ENCODE data around the gene ELOVL7. TPM values are rescaled to one million over a fixed set of nuclear protein-coding genes. Genes with fewer than 3 reads are reported as not detected.

Gene ELOVL7
- total and polyA plus RNA-seq, 2 of the 4 experiments (the other 2 are of a cell fraction): 0.18 TPM; not detected in 1

DNA sequence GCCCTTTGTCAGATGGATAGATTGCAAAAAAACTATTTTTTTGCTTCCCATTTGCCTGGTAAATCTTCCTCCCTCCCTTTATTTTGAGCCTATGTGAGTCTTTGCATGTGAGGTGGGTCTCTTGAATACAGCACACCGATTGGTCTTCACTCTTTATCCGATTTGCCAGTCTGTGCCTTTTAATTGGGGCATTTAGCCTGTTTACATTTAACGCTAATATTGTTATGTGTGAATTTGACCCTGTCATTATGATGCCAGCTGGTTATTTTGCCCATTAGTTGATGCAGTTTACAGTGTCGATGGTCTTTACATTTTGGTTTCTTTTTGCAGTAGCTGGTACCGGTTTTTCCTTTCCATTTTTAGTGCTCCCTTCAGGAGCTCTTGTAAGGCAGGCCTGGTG, 131.1 kb downstream of the ELOVL7 start:
- Histone ChIP-seq H3K23ac (ENCODE audit: low read depth, low read length) (no peak overlapping the region), H3K4ac (ENCODE audit: low read depth, low read length) (no peak overlapping the region), H3K36me3 (ENCODE audit: control insufficient read depth, insufficient read depth, low read length) (no peaks in the 10 kb centered on the region), H3K9me3 (ENCODE audit: control insufficient read depth, insufficient read depth, low read length) (no peaks in the 10 kb centered on the region), H4K5ac (ENCODE audit: low read depth, low read length) (no peak overlapping the region), H2AK5ac (ENCODE audit: low read depth, low read length) (no peak overlapping the region), H2BK20ac (ENCODE audit: low read depth, low read length) (no peak overlapping the region), H2BK15ac (ENCODE audit: low read depth, low read length) (no peak overlapping the region), H3K27ac (ENCODE audit: insufficient read depth, low read length) (no peak overlapping the region), H3K18ac (ENCODE audit: low read depth, low read length) (no peak overlapping the region), H3K14ac (replicated peaks; ENCODE audit: low read depth, low read length) (no peak overlapping the region), H3K27me3 (ENCODE audit: control insufficient read depth, insufficient read depth, low read length) (no peaks in the 10 kb centered on the region; the same call in 1 of the 2 replicates), H3K4me2 (ENCODE audit: low read depth, low read length) (no peak overlapping the region), H4K91ac (ENCODE audit: insufficient read depth, low read depth, low read length) (no peak overlapping the region), H4K8ac (ENCODE audit: low read depth in 2 of 2, low read length in 2 of 2) (no peak overlapping the region), H3K79me1 (ENCODE audit: low read depth in 1 of 2, low read length in 2 of 2) (no peaks in the 10 kb centered on the region), H3K56ac (ENCODE audit: extremely low read depth, insufficient read depth, low read length) (no peak overlapping the region), H3K4me1 (ENCODE audit: control insufficient read depth, insufficient read depth, low read length) (no peaks in the 10 kb centered on the region), H2BK120ac (ENCODE audit: low read depth, low read length) (no peak overlapping the region), H2BK5ac (ENCODE audit: low read depth, low read length, poor library complexity, severe bottlenecking) (no peak overlapping the region), H4K20me1 (ENCODE audit: insufficient read depth, low read length) (no peaks in the 10 kb centered on the region), H3K4me3 (ENCODE audit: insufficient read depth, low read depth, low read length) (no peak overlapping the region), H3K9me1 (ENCODE audit: insufficient read depth, low read length) (no peaks in the 10 kb centered on the region), H2AK9ac (replicated peaks; ENCODE audit: low read depth, low read length, poor library complexity) (no peak overlapping the region), H3K9ac (ENCODE audit: low read depth, low read length) (no peak overlapping the region), H2AFZ (replicated peaks; ENCODE audit: low read length, poor library complexity) (no peak overlapping the region)
- TF ChIP-seq FOS (IDR thresholded peaks at IDR 0.05; ENCODE audit: low read depth, low read length) (no peak), SMC3 (IDR thresholded peaks at IDR 0.05; ENCODE audit: low read depth, low read length) (no peak), MAZ (IDR thresholded peaks at IDR 0.05; ENCODE audit: borderline replicate concordance, low read depth, low read length) (no peak), RCOR1 (IDR thresholded peaks at IDR 0.05; ENCODE audit: insufficient replicate concordance, low read length) (no peak), CTCF (conservative IDR thresholded peaks at IDR 0.05; ENCODE audit: low read depth, low read length) (no peak), BHLHE40 (IDR thresholded peaks at IDR 0.05; ENCODE audit: low read depth, low read length) (no peak), CHD1 (IDR thresholded peaks at IDR 0.05; ENCODE audit: low read depth, low read length) (no peak), NFE2L2 (IDR thresholded peaks at IDR 0.05; ENCODE audit: low read depth, low read length) (no peak), RAD21 (IDR thresholded peaks at IDR 0.05; ENCODE audit: low read length) (no peak), ELK1 (IDR thresholded peaks at IDR 0.05; ENCODE audit: borderline replicate concordance, low read depth, low read length) (no peak), CEBPB (IDR thresholded peaks at IDR 0.05; ENCODE audit: low read depth, low read length) (no peak), POLR2A (IDR thresholded peaks at IDR 0.05; ENCODE audit: low read depth, low read length) (no peak), MXI1 (IDR thresholded peaks at IDR 0.05; ENCODE audit: borderline replicate concordance, low read depth, low read length) (no peak), RFX5 (IDR thresholded peaks at IDR 0.05; ENCODE audit: low read depth, low read length) (no peak)
- TF ChIP-seq, protein P1, sequence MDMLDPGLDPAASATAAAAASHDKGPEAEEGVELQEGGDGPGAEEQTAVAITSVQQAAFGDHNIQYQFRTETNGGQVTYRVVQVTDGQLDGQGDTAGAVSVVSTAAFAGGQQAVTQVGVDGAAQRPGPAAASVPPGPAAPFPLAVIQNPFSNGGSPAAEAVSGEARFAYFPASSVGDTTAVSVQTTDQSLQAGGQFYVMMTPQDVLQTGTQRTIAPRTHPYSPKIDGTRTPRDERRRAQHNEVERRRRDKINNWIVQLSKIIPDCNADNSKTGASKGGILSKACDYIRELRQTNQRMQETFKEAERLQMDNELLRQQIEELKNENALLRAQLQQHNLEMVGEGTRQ (IDR thresholded peaks at IDR 0.05; ENCODE audit: low read depth, low read length): no peak
- dilution Hi-C loops (cut with HindIII; ENCODE audit: low sequenced_read_pairs, unreplicated experiment): no loop called here
- CTCF ChIA-PET: no interaction called here
- POLR2A ChIA-PET (ENCODE audit: unreplicated experiment): no interaction called here
- no TSS peak for BruUV-seq (replicated peaks)
- in situ Hi-C loops (cut with MboI; ENCODE audit: low sequenced_read_pairs): no loop called here
- no peak for ATAC-seq (ENCODE audit: low read depth)
- no peak for DNase-seq
- intact Hi-C loops (cut with micrococcal nuclease): no loop called here
- no CpG with 5 or more reads among the region's 5 CpGs for WGBS, 2 experiments (ENCODE audit: extremely low coverage in 2 of 2, insufficient read length in 1 of 2)

Data from IMR-90 (cell line).